HG03039 (cell line): ENCODE results near the gene JADE2.

Experiments
- ATAC-seq: cut with Tn5 transposase; IDR thresholded peaks from one replicate; pipeline ENCODE4 v1.9.1; 2021; ENCODE audit warnings: mild to moderate bottlenecking, moderate library complexity; ENCODE audit not compliant: unreplicated experiment

The JADE2 gene

GRCh38 chr5:134626369-134627014 is 101.0 kb downstream of the JADE2 start:
- no peak for ATAC-seq
